GM12878 (cell line): ENCODE data around the gene FBXO15. TPM values are rescaled to one million over a fixed set of nuclear protein-coding genes. Genes with fewer than 3 reads are reported as not detected.

ENCODE experiments used
- ESRRA ChIP-seq: IDR thresholded peaks from 2 replicates; pipeline ENCODE4 v1.6.1; 2012; ENCODE audit warnings: mild to moderate bottlenecking, low read length, improper control_type of control experiment
- EZH2 ChIP-seq: IDR thresholded peaks from 2 replicates; pipeline ENCODE4 v1.6.1; 2012; ENCODE audit warnings: low read depth, mild to moderate bottlenecking, control low read depth, inconsistent platforms, low read length, borderline replicate concordance; ENCODE audit not compliant: control insufficient read depth
- HDAC2 ChIP-seq: fragments of 200-600 bp; sonication (generic); IDR thresholded peaks from 2 replicates; pipeline ENCODE4 v1.6.1; 2017
- HDAC6 ChIP-seq: fragments of 200-600 bp; sonication (generic); IDR thresholded peaks from one replicate; pipeline ENCODE4 v1.8.0; 2017; ENCODE audit warnings: antibody characterized with exemption; ENCODE audit not compliant: unreplicated experiment
- HDGF ChIP-seq: fragments of 450-650 bp; IDR thresholded peaks from 2 replicates; pipeline ENCODE4 v1.6.1; 2016; ENCODE audit warnings: antibody characterized with exemption
- IRF4 ChIP-seq: IDR thresholded peaks from 2 replicates; pipeline ENCODE4 v1.6.1; 2011; ENCODE audit warnings: low read depth, low read length
- JUNB ChIP-seq: IDR thresholded peaks from 2 replicates; pipeline ENCODE4 v1.6.1; 2016; ENCODE audit warnings: antibody characterized with exemption, mild to moderate bottlenecking
- RAD51 ChIP-seq: fragments of 450-650 bp; IDR thresholded peaks from 2 replicates; pipeline ENCODE4 v1.6.1; 2016; ENCODE audit warnings: moderate library complexity, mild to moderate bottlenecking, inconsistent platforms
- SUPT20H ChIP-seq: IDR thresholded peaks from 2 replicates; pipeline ENCODE4 v1.6.1; 2011; ENCODE audit warnings: low read depth, mild to moderate bottlenecking, low read length, moderate library complexity, borderline replicate concordance; ENCODE audit not compliant: control insufficient read depth
- polyA plus RNA-seq, 11 experiments: library from polyadenylated mRNA; depleted of rRNA in 4 of 11; unstranded in 6 of 11; stranded (reverse) in 5 of 11; fragments of >200 nt; fragmentation: Nextera tagmentation in 4 of 11; fragmentation: Illumina TruSeq in 1 of 11; extraction: Ambion mirVana in 4 of 11; extraction: Trizol in 1 of 11; gene quantifications; 1 replicate in 1 of 11; 2 replicates in 10 of 11; pipeline versions ENCODE4 v1.2.1 to v1.2.3, GENCODE V29; 2011 to 2016; ENCODE audit warnings: inconsistent platforms in 2 of 11, missing spikeins in 2 of 11, low read depth in 1 of 11
- total RNA-seq, 4 experiments: library from RNA; depleted of rRNA in 3 of 4; stranded (reverse); fragments of >200 nt in 3 of 4; fragmentation: Illumina TruSeq in 1 of 4; extraction: Trizol in 1 of 4; gene quantifications; 2 replicates each; pipeline versions ENCODE4 v1.2.1 to v1.2.3, GENCODE V29; 2013 to 2021
- TF ChIP-seq, protein P1 (sequence below): IDR thresholded peaks from 2 replicates; pipeline ENCODE4 v1.6.1; 2012; ENCODE audit warnings: low read depth, low read length, improper control_type of control experiment
- TF ChIP-seq, protein P2 (sequence below): fragments of 450-650 bp; formaldehyde crosslinking; IDR thresholded peaks from 2 replicates; pipeline ENCODE4 v1.5.0; 2022; ENCODE audit warnings: mild to moderate bottlenecking, missing genetic modification characterization

The FBXO15 gene
- total and polyA plus RNA-seq, 10 of the 15 experiments (the other 5 are each of a cell fraction or from before 2014, with no cell fraction given), result 0.06 to 0.90 (median 0.22) TPM; not detected in 3

DNA sequence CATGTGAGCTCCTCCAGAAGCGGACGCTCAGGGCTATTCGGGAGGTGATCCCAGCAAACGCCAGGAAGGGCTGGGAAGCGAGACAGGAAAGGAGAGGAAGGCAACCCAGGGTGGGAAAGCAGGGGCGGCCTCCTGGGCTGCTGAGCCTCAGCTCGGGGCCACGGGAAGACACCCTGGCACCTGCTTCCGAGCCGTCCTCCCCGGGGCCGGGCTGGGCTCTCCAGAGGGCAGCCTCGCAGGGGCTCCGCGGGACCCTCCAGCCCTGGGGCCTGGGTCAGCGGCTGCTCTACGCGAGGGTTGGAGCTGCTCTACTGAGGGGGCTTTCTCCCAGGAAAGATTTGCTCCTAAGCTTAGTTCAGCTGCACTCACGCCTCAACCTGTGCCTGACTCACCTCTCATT, 34.7 kb upstream of the FBXO15 start (continued):
- TF ChIP-seq JUNB (no peak), HDAC6 (no peak), HDAC2 (no peak), IRF4 (no peak), HDGF (no peak), RAD51 (no peak), SUPT20H (no peak), ESRRA (no peak), EZH2 (no peak)
- TF ChIP-seq, protein P1, sequence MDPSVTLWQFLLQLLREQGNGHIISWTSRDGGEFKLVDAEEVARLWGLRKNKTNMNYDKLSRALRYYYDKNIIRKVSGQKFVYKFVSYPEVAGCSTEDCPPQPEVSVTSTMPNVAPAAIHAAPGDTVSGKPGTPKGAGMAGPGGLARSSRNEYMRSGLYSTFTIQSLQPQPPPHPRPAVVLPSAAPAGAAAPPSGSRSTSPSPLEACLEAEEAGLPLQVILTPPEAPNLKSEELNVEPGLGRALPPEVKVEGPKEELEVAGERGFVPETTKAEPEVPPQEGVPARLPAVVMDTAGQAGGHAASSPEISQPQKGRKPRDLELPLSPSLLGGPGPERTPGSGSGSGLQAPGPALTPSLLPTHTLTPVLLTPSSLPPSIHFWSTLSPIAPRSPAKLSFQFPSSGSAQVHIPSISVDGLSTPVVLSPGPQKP, result no peak
- TF ChIP-seq, protein P2, sequence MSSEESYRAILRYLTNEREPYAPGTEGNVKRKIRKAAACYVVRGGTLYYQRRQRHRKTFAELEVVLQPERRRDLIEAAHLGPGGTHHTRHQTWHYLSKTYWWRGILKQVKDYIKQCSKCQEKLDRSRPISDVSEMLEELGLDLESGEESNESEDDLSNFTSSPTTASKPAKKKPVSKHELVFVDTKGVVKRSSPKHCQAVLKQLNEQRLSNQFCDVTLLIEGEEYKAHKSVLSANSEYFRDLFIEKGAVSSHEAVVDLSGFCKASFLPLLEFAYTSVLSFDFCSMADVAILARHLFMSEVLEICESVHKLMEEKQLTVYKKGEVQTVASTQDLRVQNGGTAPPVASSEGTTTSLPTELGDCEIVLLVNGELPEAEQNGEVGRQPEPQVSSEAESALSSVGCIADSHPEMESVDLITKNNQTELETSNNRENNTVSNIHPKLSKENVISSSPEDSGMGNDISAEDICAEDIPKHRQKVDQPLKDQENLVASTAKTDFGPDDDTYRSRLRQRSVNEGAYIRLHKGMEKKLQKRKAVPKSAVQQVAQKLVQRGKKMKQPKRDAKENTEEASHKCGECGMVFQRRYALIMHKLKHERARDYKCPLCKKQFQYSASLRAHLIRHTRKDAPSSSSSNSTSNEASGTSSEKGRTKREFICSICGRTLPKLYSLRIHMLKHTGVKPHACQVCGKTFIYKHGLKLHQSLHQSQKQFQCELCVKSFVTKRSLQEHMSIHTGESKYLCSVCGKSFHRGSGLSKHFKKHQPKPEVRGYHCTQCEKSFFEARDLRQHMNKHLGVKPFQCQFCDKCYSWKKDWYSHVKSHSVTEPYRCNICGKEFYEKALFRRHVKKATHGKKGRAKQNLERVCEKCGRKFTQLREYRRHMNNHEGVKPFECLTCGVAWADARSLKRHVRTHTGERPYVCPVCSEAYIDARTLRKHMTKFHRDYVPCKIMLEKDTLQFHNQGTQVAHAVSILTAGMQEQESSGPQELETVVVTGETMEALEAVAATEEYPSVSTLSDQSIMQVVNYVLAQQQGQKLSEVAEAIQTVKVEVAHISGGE (CRISPR knock-in tag), result no peak
